ENCODE measurements around the gene PERCC1.

- TF ChIP-seq CTCF (IDR thresholded peaks at IDR 0.05) (no peak), POLR2A (IDR thresholded peaks at IDR 0.05) (no peak)
Observed at GRCh38 chr16:1455190-1456171, 24.6 kb downstream of the PERCC1 start.

Data from right lobe of liver (tissue), 4 donors.